Measurements from ENCODE around the gene KIF4A. TPM values are rescaled to one million over a fixed set of nuclear protein-coding genes. Genes with fewer than 3 reads are reported as not detected.
"Not testable (repeated sequence)": the region's sequence is repeated elsewhere in the genome, so short reads cannot be mapped to it uniquely, and the experiment has no call there.

KIF4A gene
- total RNA-seq, 1 experiment from 2014 or later = 34.0 TPM

GRCh38 chrX:70289168-70289792, 624 bp upstream of the KIF4A start:
- DNase-seq (ENCODE audit: extremely low read depth, low read depth) = no peak

GRCh38 chrX:70292788-70293187, 2.9 kb downstream of the KIF4A start:
- no peak for DNase-seq (ENCODE audit: extremely low read depth, low read depth)

- DNase-seq (ENCODE audit: extremely low read depth, low read depth) = no peak
Observed at GRCh38 chrX:70293621-70294020, 3.7 kb downstream of the KIF4A start.

GRCh38 chrX:70301716-70302115, 11.8 kb downstream of the KIF4A start:
- DNase-seq (ENCODE audit: extremely low read depth, low read depth) = no peak

GRCh38 chrX:70313503-70313902, 23.6 kb downstream of the KIF4A start:
- DNase-seq (ENCODE audit: extremely low read depth, low read depth) = no peak

GRCh38 chrX:70322784-70323183, 32.9 kb downstream of the KIF4A start:
- DNase-seq (ENCODE audit: extremely low read depth, low read depth) = no peak

GRCh38 chrX:70323628-70324027, 33.7 kb downstream of the KIF4A start:
- not testable (repeated sequence) for DNase-seq (ENCODE audit: extremely low read depth, low read depth)

GRCh38 chrX:70324326-70324725, 34.4 kb downstream of the KIF4A start:
- DNase-seq (ENCODE audit: extremely low read depth, low read depth) = no peak

GRCh38 chrX:70331161-70331560, 41.3 kb downstream of the KIF4A start:
- no peak for DNase-seq (ENCODE audit: extremely low read depth, low read depth)

- DNase-seq (ENCODE audit: extremely low read depth, low read depth) = no peak
Observed at GRCh38 chrX:70332600-70332999, 42.7 kb downstream of the KIF4A start.

GRCh38 chrX:70336767-70337166, 46.9 kb downstream of the KIF4A start:
- DNase-seq (ENCODE audit: extremely low read depth, low read depth) = no peak

- no peak for DNase-seq (ENCODE audit: extremely low read depth, low read depth)
Observed at GRCh38 chrX:70338290-70338689, 48.4 kb downstream of the KIF4A start.

GRCh38 chrX:70343435-70343834, 53.5 kb downstream of the KIF4A start:
- DNase-seq (ENCODE audit: extremely low read depth, low read depth) = no peak

GRCh38 chrX:70346418-70347070, 56.6 kb downstream of the KIF4A start:
- no peak for DNase-seq (ENCODE audit: extremely low read depth, low read depth)

- not testable (repeated sequence) for DNase-seq (ENCODE audit: extremely low read depth, low read depth)
Observed at GRCh38 chrX:70348825-70349224, 58.9 kb downstream of the KIF4A start.

- DNase-seq (ENCODE audit: extremely low read depth, low read depth) = not testable (repeated sequence)
Observed at GRCh38 chrX:70349367-70350125, 59.6 kb downstream of the KIF4A start.

- DNase-seq (ENCODE audit: extremely low read depth, low read depth) = no peak
Observed at GRCh38 chrX:70352496-70352895, 62.6 kb downstream of the KIF4A start.

- DNase-seq (ENCODE audit: extremely low read depth, low read depth) = no peak
Observed at GRCh38 chrX:70353514-70353913, 63.6 kb downstream of the KIF4A start.

- no peak for DNase-seq (ENCODE audit: extremely low read depth, low read depth)
Observed at GRCh38 chrX:70354716-70355115, 64.8 kb downstream of the KIF4A start.

GRCh38 chrX:70359458-70359857, 69.6 kb downstream of the KIF4A start:
- no peak for DNase-seq (ENCODE audit: extremely low read depth, low read depth)

GRCh38 chrX:70360366-70360765, 70.5 kb downstream of the KIF4A start:
- DNase-seq (ENCODE audit: extremely low read depth, low read depth) = no peak

GRCh38 chrX:70368731-70369130, 78.8 kb downstream of the KIF4A start:
- not testable (repeated sequence) for DNase-seq (ENCODE audit: extremely low read depth, low read depth)
